ENCODE data around the gene RPS3. TPM values are rescaled to one million over a fixed set of nuclear protein-coding genes. Genes with fewer than 3 reads are reported as not detected.

The RPS3 gene
- total RNA-seq, 2 experiments from 2014 or later, result 4,753 to 4,828 TPM

- intact Hi-C loops (cut with DNase I, micrococcal nuclease), result no loop called here
- ChIA-PET CTCF (interaction anchor here (2.4 kb wide), 1 partner anchor 19 kb away, joined by 6 read pairs; no protein-coding TSS in a partner anchor), POLR2A (interaction anchor here (1.3 kb wide), 1 partner anchor 166 kb away, joined by 3 read pairs; no protein-coding TSS in a partner anchor)
- peaks cover 0 to 15% of the 10 kb centered on the region in 2 experiments for H3K9me3 ChIP-seq (ENCODE audit: control insufficient read depth in 1 of 2, insufficient read depth in 1 of 2, low read length in 2 of 2)
- no peak overlapping the region for H3K4me3 ChIP-seq (ENCODE audit: low read length)
- TF ChIP-seq CTCF (IDR thresholded peaks at IDR 0.05), result no peak
- H3K4me3 Mint-ChIP-seq, result no peak overlapping the region
- peaks cover 13% of the 10 kb centered on the region for H3K36me3 Mint-ChIP-seq (ENCODE audit: low read depth)
- H3K9me3 Mint-ChIP-seq, result no peaks in the 10 kb centered on the region
- peaks cover 28% of the 10 kb centered on the region for H3K4me1 ChIP-seq (ENCODE audit: insufficient read depth, low read length)
- peaks cover 15% of the 10 kb centered on the region for H3K36me3 ChIP-seq (ENCODE audit: insufficient read depth, low read length)
- H3K27ac Mint-ChIP-seq, result no peak overlapping the region
- ATAC-seq (ENCODE audit: poor library complexity), result no peak
- H3K27me3 ChIP-seq (ENCODE audit: control insufficient read depth in 1 of 2, insufficient read depth in 2 of 2, low read length in 2 of 2), result peaks cover 22 to 24% of the 10 kb centered on the region in 2 experiments
- DNase-seq, result no peak
- H3K27me3 Mint-ChIP-seq, result peaks cover 39% of the 10 kb centered on the region
- H3K4me1 Mint-ChIP-seq (ENCODE audit: low read depth), result peaks cover 30% of the 10 kb centered on the region
- no peak overlapping the region for H3K27ac ChIP-seq (ENCODE audit: low read depth in 1 of 2, low read length in 2 of 2)
These were observed 27.9 kb downstream of the RPS3 start for GRCh38 chr11:75427181-75427580.

GRCh38 chr11:75428281-75428724, 29.0 kb downstream of the RPS3 start:
- H3K36me3 Mint-ChIP-seq (ENCODE audit: low read depth), result peaks cover 6% of the 10 kb centered on the region
- peak; percentile 23 to 89 (median 50) for DNase-seq
- no peak overlapping the region for H3K27ac ChIP-seq (ENCODE audit: low read depth in 1 of 2, low read length in 2 of 2)
- CTCF ChIA-PET, result no interaction called here
- H3K9me3 Mint-ChIP-seq, result no peaks in the 10 kb centered on the region
- intact Hi-C loops (cut with DNase I, micrococcal nuclease), result no loop called here
- peaks cover 32 to 36% of the 10 kb centered on the region in 2 experiments for H3K27me3 ChIP-seq (ENCODE audit: control insufficient read depth in 1 of 2, insufficient read depth in 2 of 2, low read length in 2 of 2)
- no peak for TF ChIP-seq CTCF (IDR thresholded peaks at IDR 0.05)
- H3K4me3 ChIP-seq (ENCODE audit: low read length), result peak overlapping the region; percentile 33
- peak; percentile 73 for ATAC-seq (ENCODE audit: poor library complexity)
- H3K36me3 ChIP-seq (ENCODE audit: insufficient read depth, low read length), result peaks cover 4% of the 10 kb centered on the region
- H3K27ac Mint-ChIP-seq, result peak overlapping the region; percentile 77
- H3K27me3 Mint-ChIP-seq, result peaks cover 50% of the 10 kb centered on the region
- H3K4me3 Mint-ChIP-seq, result peak overlapping the region; percentile 84
- POLR2A ChIA-PET, result interaction anchor here (0.7 to 1.3 kb wide), 2 partner anchors 28 to 167 kb away, joined by 3 to 4 read pairs; no protein-coding TSS in a partner anchor
- H3K4me1 Mint-ChIP-seq (ENCODE audit: low read depth), result peaks cover 30% of the 10 kb centered on the region
- peaks cover 30% of the 10 kb centered on the region for H3K4me1 ChIP-seq (ENCODE audit: insufficient read depth, low read length)
- H3K9me3 ChIP-seq (ENCODE audit: control insufficient read depth in 1 of 2, insufficient read depth in 1 of 2, low read length in 2 of 2), result peaks cover 0 to 15% of the 10 kb centered on the region in 2 experiments

- DNase-seq (no peak), ATAC-seq (ENCODE audit: poor library complexity) (no peak)
- peaks cover 0 to 15% of the 10 kb centered on the region in 2 experiments for H3K9me3 ChIP-seq (ENCODE audit: control insufficient read depth in 1 of 2, insufficient read depth in 1 of 2, low read length in 2 of 2)
- Mint-ChIP-seq H3K27me3 (peaks cover 55% of the 10 kb centered on the region), H3K27ac (no peak overlapping the region), H3K36me3 (ENCODE audit: low read depth) (peaks cover under 1% of the 10 kb centered on the region), H3K4me3 (peak overlapping the region; percentile 52), H3K4me1 (ENCODE audit: low read depth) (peaks cover 30% of the 10 kb centered on the region), H3K9me3 (no peaks in the 10 kb centered on the region)
- intact Hi-C loops (cut with DNase I, micrococcal nuclease), result no loop called here
- peaks cover 30% of the 10 kb centered on the region for H3K4me1 ChIP-seq (ENCODE audit: insufficient read depth, low read length)
- H3K27ac ChIP-seq (ENCODE audit: low read depth in 1 of 2, low read length in 2 of 2), result no peak overlapping the region
- peaks cover 32 to 38% of the 10 kb centered on the region in 2 experiments for H3K27me3 ChIP-seq (ENCODE audit: control insufficient read depth in 1 of 2, insufficient read depth in 2 of 2, low read length in 2 of 2)
- no peak for TF ChIP-seq CTCF (IDR thresholded peaks at IDR 0.05)
- no peak overlapping the region for H3K4me3 ChIP-seq (ENCODE audit: low read length)
- POLR2A ChIA-PET, result interaction anchor here (0.6 to 2.1 kb wide), 9 partner anchors 29 to 187 kb away, joined by 3 to 14 read pairs (median 4); partner anchors contain the start of gene GDPD5
- no peaks in the 10 kb centered on the region for H3K36me3 ChIP-seq (ENCODE audit: insufficient read depth, low read length)
- CTCF ChIA-PET, result no interaction called here
These were observed 29.8 kb downstream of the RPS3 start for GRCh38 chr11:75428989-75429640.
